Vagina (tissue), 2 donors: Measurements from ENCODE around the gene PTPRA. TPM values are rescaled to one million over a fixed set of nuclear protein-coding genes. Genes with fewer than 3 reads are reported as not detected.

Source experiments
- DNase-seq, 2 donors: peaks; one replicate each; pipeline ENCODE4 v3.0.0-alpha.2; 2017; ENCODE audit errors: extremely low spot score in 2 of 2
- H3K27ac ChIP-seq: fragments of 200-600 bp; sonication (generic); one replicate; pipeline ENCODE4 v1.5.1; 2019
- H3K27me3 ChIP-seq: fragments of 200-600 bp; sonication (generic); one replicate; pipeline ENCODE4 v1.5.1; 2019
- H3K36me3 ChIP-seq, 2 donors: fragments of 200-600 bp; sonication (generic); one replicate each; pipeline ENCODE4 v1.5.1; 2017 to 2019
- H3K4me1 ChIP-seq: fragments of 200-600 bp; sonication (generic); one replicate; pipeline ENCODE4 v1.5.1; 2019
- H3K4me3 ChIP-seq, 2 donors: fragments of 200-600 bp; sonication (generic); 1 replicate in 1 of 2; 2 replicates in 1 of 2; pipeline ENCODE4 v1.5.1; 2016 to 2019
- H3K9me3 ChIP-seq: fragments of 200-600 bp; sonication (generic); one replicate; pipeline ENCODE4 v1.5.1; 2019
- POLR2A ChIP-seq, 2 donors: fragments of 450-650 bp; IDR thresholded peaks; one replicate each; pipeline ENCODE4 v1.6.1; 2017; ENCODE audit warnings: antibody characterized with exemption in 2 of 2, mild to moderate bottlenecking in 2 of 2, moderate library complexity in 2 of 2
- POLR2AphosphoS5 ChIP-seq, 2 donors: sonication (generic); formaldehyde crosslinking; IDR thresholded peaks; one replicate each; pipeline ENCODE4 v1.9.0; 2017; ENCODE audit warnings: antibody characterized with exemption in 2 of 2, mild to moderate bottlenecking in 2 of 2, low read depth in 1 of 2; ENCODE audit not compliant: insufficient read depth in 1 of 2
- intact Hi-C: fragments of 100-400 bp; cut with DNase I; formaldehyde crosslinking; loops from one replicate; pipeline ENCODE4 v1.15.1; 2023
- total RNA-seq: library from RNA; depleted of rRNA; stranded (reverse); fragments of >200 nt; gene quantifications from one replicate; pipeline ENCODE4 v1.2.3, GENCODE V29; 2016
- TF ChIP-seq, protein P1 (sequence below), 3 experiments: fragments of 450-650 bp in 2 of 3; fragments of 200-600 bp in 1 of 3; sonication (generic) in 1 of 3; IDR thresholded peaks; one replicate each; pipeline ENCODE4 v1.5.1; 2017 to 2019; ENCODE audit warnings: antibody characterized with exemption in 3 of 3, mild to moderate bottlenecking in 2 of 3, moderate library complexity in 2 of 3

Gene PTPRA
- total RNA-seq, 1 donor from 2014 or later: 45.7 TPM

DNA sequence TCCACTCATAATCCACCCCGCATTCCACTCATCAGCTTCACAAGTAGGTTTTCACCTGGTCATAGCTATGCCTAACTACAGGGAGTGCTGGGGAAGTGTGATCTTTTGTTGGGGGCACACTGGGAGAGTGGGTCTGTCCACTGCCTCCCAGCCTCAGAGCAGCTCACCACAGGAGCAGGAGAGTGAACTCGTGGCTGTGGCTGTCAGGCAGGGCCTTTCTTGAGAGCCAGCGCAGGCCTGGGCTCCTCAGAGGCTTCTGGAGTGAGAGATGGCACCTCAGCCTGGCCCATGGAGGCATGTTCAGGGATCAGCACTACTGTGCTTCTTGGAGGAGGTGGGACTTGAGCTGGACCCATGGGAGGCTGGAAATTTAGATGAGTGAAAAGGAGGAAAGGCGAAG, 166.1 kb downstream of the PTPRA start:
- no peaks in the 10 kb centered on the region for H3K27me3 ChIP-seq
- peaks cover 20% of the 10 kb centered on the region for H3K4me1 ChIP-seq
- TF ChIP-seq POLR2A (IDR thresholded peaks at IDR 0.05): no peak
- TF ChIP-seq, protein P1, sequence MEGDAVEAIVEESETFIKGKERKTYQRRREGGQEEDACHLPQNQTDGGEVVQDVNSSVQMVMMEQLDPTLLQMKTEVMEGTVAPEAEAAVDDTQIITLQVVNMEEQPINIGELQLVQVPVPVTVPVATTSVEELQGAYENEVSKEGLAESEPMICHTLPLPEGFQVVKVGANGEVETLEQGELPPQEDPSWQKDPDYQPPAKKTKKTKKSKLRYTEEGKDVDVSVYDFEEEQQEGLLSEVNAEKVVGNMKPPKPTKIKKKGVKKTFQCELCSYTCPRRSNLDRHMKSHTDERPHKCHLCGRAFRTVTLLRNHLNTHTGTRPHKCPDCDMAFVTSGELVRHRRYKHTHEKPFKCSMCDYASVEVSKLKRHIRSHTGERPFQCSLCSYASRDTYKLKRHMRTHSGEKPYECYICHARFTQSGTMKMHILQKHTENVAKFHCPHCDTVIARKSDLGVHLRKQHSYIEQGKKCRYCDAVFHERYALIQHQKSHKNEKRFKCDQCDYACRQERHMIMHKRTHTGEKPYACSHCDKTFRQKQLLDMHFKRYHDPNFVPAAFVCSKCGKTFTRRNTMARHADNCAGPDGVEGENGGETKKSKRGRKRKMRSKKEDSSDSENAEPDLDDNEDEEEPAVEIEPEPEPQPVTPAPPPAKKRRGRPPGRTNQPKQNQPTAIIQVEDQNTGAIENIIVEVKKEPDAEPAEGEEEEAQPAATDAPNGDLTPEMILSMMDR (IDR thresholded peaks at IDR 0.05): no peak
- TF ChIP-seq POLR2AphosphoS5 (IDR thresholded peaks at IDR 0.05; ENCODE audit: insufficient read depth in 1 of 2, low read depth in 1 of 2): no peak
- no peak overlapping the region for H3K27ac ChIP-seq
- H3K4me3 ChIP-seq: no peak overlapping the region
- intact Hi-C loops: no loop called here
- no peak for DNase-seq
- H3K9me3 ChIP-seq: no peaks in the 10 kb centered on the region
- peaks cover 0 to 53% of the 10 kb centered on the region in 2 donors for H3K36me3 ChIP-seq

DNA sequence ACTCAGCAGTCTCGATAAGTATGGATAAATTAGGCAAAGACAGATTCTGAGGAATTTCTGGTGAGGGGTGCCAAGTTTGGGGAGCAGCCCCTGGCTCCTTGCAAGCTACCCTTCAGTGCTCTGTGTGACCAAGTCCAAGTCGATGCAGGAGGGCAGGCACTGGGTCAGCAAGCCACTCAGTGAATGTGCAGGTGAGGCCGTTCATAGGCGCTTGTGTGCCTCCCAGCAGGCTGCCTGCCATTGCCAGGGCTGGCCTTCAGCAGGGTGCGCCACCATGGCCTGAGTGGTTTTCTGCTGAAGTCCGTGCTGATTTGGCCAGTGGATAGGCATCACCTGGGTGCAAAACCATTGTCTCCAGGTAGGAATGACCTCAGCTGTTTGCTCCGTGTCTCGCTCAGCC, 166.8 kb downstream of the PTPRA start:
- intact Hi-C loops: no loop called here

DNA sequence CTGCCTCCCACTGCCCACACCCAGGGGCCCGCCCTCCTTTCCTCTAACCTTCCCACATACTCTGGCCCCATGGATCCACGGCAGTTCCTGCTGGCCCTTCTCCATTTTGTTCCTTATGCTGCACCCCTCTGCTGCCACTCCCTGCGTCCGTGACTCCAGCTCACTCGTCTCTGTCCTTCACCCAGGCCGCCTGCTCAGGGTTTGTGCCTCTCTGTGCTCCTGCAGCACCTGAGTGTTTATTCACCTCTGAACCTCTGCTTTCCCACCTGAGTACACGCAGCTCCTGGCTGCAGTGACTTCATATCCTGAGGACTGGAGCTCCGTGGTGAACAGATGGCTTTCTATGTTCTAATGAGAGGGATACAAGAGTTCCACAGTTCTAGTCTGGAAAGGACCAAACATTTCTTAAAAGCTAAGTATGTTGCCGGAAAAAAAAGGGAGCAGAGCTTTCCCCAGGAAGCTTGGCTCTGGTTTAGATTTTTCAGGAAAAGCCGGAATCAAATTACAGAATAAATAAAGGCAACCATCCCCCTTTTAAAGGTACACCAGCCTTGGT, 168.7 kb downstream of the PTPRA start:
- Histone ChIP-seq H3K9me3 (no peaks in the 10 kb centered on the region), H3K4me1 (peaks cover 25% of the 10 kb centered on the region), H3K36me3 (peaks cover 0 to 30% of the 10 kb centered on the region in 2 donors), H3K27me3 (no peaks in the 10 kb centered on the region), H3K27ac (peak overlapping the region; percentile 68), H3K4me3 (no peak overlapping the region)
- no peak for DNase-seq
- intact Hi-C loops: no loop called here
- TF ChIP-seq POLR2AphosphoS5 (IDR thresholded peaks at IDR 0.05; ENCODE audit: insufficient read depth in 1 of 2, low read depth in 1 of 2): no peak
- TF ChIP-seq POLR2A (IDR thresholded peaks at IDR 0.05): no peak
- TF ChIP-seq, protein P1 (IDR thresholded peaks at IDR 0.05): no peak

More for the DNA sequence above, 166.8 kb downstream of the PTPRA start:
- H3K36me3 ChIP-seq: peaks cover 0 to 48% of the 10 kb centered on the region in 2 donors
- no peaks in the 10 kb centered on the region for H3K27me3 ChIP-seq
- TF ChIP-seq POLR2A (IDR thresholded peaks at IDR 0.05): no peak
- TF ChIP-seq POLR2AphosphoS5 (IDR thresholded peaks at IDR 0.05; ENCODE audit: insufficient read depth in 1 of 2, low read depth in 1 of 2): no peak
- TF ChIP-seq, protein P1 (IDR thresholded peaks at IDR 0.05): no peak
- H3K27ac ChIP-seq: no peak overlapping the region
- H3K4me1 ChIP-seq: peaks cover 20% of the 10 kb centered on the region
- no peak overlapping the region for H3K4me3 ChIP-seq
- DNase-seq: no peak
- H3K9me3 ChIP-seq: no peaks in the 10 kb centered on the region

DNA sequence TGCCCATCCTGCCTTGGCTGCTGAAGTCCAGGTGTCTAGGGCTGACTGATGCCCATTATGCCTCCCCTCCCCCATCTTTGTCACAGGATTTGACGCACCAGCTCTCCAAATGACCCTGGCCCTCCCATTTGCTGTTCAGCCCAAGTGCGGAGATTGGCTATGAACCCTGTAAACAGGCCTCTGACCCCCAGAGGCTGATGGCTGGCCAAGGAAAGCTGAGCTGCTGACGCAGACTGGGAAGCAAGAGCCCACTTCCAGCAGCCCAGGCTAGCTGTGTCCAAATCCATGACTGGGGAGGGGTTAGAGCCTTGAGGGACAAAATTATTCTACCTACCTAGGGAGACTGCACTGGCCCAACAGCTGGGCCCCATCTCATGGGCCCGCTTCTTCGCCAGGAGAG, 169.3 kb downstream of the PTPRA start:
- Histone ChIP-seq H3K27me3 (no peaks in the 10 kb centered on the region), H3K36me3 (peaks cover 0 to 24% of the 10 kb centered on the region in 2 donors), H3K27ac (peak overlapping the region; percentile 68), H3K9me3 (no peaks in the 10 kb centered on the region), H3K4me3 (no peak overlapping the region), H3K4me1 (peaks cover 32% of the 10 kb centered on the region)
- no peak for TF ChIP-seq POLR2A (IDR thresholded peaks at IDR 0.05)
- peak in 1 of 2 donors; percentile 31 for TF ChIP-seq POLR2AphosphoS5 (IDR thresholded peaks at IDR 0.05; ENCODE audit: insufficient read depth in 1 of 2, low read depth in 1 of 2)
- TF ChIP-seq, protein P1 (IDR thresholded peaks at IDR 0.05): no peak
- DNase-seq: no peak
- intact Hi-C loops: no loop called here

DNA sequence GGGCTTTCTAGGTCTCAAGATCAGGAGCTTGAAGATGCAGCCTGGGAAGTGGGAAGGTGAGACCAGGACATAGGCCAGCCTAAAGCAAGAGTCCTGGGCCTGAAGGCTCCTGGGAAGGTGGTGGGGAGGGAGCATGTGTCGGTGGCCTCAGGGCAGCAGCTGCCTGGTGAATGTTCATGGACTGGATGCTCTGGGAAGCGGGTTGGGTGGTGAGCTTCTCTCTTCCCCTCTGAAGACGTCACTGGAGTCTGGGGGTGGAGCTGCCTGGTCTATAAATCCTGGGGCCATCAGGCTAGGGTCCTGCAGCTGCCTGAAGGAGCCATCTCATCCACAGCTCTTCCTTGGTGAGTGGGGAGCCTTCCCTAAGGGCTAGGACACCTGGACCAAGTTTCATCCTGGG, 170.0 kb downstream of the PTPRA start, which contains the start of gene GNRH2:
Gene GNRH2 (plus strand): TSS at position 301 of the 400 bp plus-strand sequence. CDS start 793 bp downstream, outside the sequence.
- TF ChIP-seq POLR2A (IDR thresholded peaks at IDR 0.05) (no peak), POLR2AphosphoS5 (IDR thresholded peaks at IDR 0.05; ENCODE audit: insufficient read depth in 1 of 2, low read depth in 1 of 2) (no peak)
- TF ChIP-seq, protein P1 (IDR thresholded peaks at IDR 0.05): no peak
- DNase-seq: no peak
- H3K27me3 ChIP-seq: no peaks in the 10 kb centered on the region
- H3K27ac ChIP-seq: peak within 1 kb of the TSS; percentile 68
- H3K4me1 ChIP-seq: peaks cover 39% of the 10 kb centered on the region
- H3K4me3 ChIP-seq: no peak within 1 kb of the TSS
- H3K36me3 ChIP-seq: peaks cover 0 to 24% of the 10 kb centered on the region in 2 donors
- intact Hi-C loops: no loop called here
- H3K9me3 ChIP-seq: no peaks in the 10 kb centered on the region
